Spleen (tissue), 11 donors: ENCODE data around the gene FGR. TPM values are rescaled to one million over a fixed set of nuclear protein-coding genes. Genes with fewer than 3 reads are reported as not detected.

Experiments used
- DNase-seq: peaks from one replicate; pipeline ENCODE4 v3.0.0-alpha.2; 2020
- H3K27ac ChIP-seq, 8 donors: fragments of 200-600 bp; sonication (generic) in 7 of 8; 1 replicate in 4 of 8; 2 replicates in 4 of 8; pipeline versions ENCODE4 v1.5.0 to v1.8.0; 2016 to 2021; ENCODE audit warnings: inconsistent platforms in 4 of 8, mild to moderate bottlenecking in 4 of 8, moderate library complexity in 1 of 8
- H3K27me3 ChIP-seq, 7 donors: fragments of 200-600 bp; sonication (generic) in 6 of 7; replicated peaks in 1 of 7; 1 replicate in 4 of 7; 2 replicates in 3 of 7; pipeline versions ENCODE4 v1.5.0 to v1.8.0; 2016 to 2021; ENCODE audit warnings: inconsistent platforms in 3 of 7, mild to moderate bottlenecking in 1 of 7
- H3K36me3 ChIP-seq, 6 donors: fragments of 200-600 bp; sonication (generic) in 5 of 6; 1 replicate in 4 of 6; 2 replicates in 2 of 6; pipeline versions ENCODE4 v1.5.0 to v1.8.0; 2016 to 2021; ENCODE audit warnings: inconsistent platforms in 2 of 6
- H3K4me1 ChIP-seq, 6 donors: fragments of 200-600 bp; sonication (generic) in 5 of 6; 1 replicate in 3 of 6; 2 replicates in 3 of 6; pipeline versions ENCODE4 v1.5.0 to v1.8.0; 2016 to 2021; ENCODE audit warnings: inconsistent platforms in 3 of 6
- H3K4me3 ChIP-seq, 8 donors: fragments of 200-600 bp; sonication (generic) in 7 of 8; 1 replicate in 4 of 8; 2 replicates in 4 of 8; pipeline versions ENCODE4 v1.5.0 to v1.8.0; 2016 to 2021; ENCODE audit warnings: inconsistent platforms in 4 of 8, mild to moderate bottlenecking in 4 of 8, moderate library complexity in 2 of 8
- H3K9me3 ChIP-seq, 8 donors: fragments of 200-600 bp; sonication (generic) in 7 of 8; 1 replicate in 4 of 8; 2 replicates in 4 of 8; pipeline versions ENCODE4 v1.5.0 to v1.8.0; 2016 to 2021; ENCODE audit warnings: inconsistent platforms in 4 of 8
- CTCF ChIP-seq, 11 experiments: fragments of 200-600 bp in 7 of 11; fragments of 450-650 bp in 4 of 11; sonication (generic) in 4 of 11; IDR thresholded peaks in 8 of 11; conservative IDR thresholded peaks in 3 of 11; 1 replicate in 7 of 11; 2 replicates in 4 of 11; pipeline versions ENCODE4 v1.4.0 to v1.8.0; 2016 to 2021; ENCODE audit warnings: antibody characterized with exemption in 11 of 11, inconsistent platforms in 4 of 11, mild to moderate bottlenecking in 1 of 11
- POLR2A ChIP-seq, 3 donors: fragments of 450-650 bp; IDR thresholded peaks; one replicate each; pipeline ENCODE4 v1.5.1; 2017; ENCODE audit warnings: antibody characterized with exemption in 3 of 3, mild to moderate bottlenecking in 1 of 3
- POLR2AphosphoS5 ChIP-seq, 3 donors: sonication (generic); formaldehyde crosslinking; IDR thresholded peaks; one replicate each; pipeline ENCODE4 v1.5.1; 2017; ENCODE audit warnings: antibody characterized with exemption in 3 of 3
- WGBS, 5 donors: extraction: QIAGEN DNeasy Blood & Tissue Kit in 3 of 5; methylation state at CpG; one replicate each; pipeline versions ENCODE4 v1.1.5 to v1.1.7; 2013 to 2018; 5-methylcytosine and 5-hydroxymethylcytosine counted together
- intact Hi-C: fragments of 100-400 bp; cut with DNase I; formaldehyde crosslinking; loops from one replicate; pipeline ENCODE4 v1.15.0; 2023; ENCODE audit warnings: low total_unique reads
- polyA plus RNA-seq, 3 donors: library from polyadenylated mRNA; stranded (reverse); fragments of 200-250 nt; gene quantifications; one replicate each; pipeline ENCODE4 v1.2.1, GENCODE V29; 2013
- total RNA-seq, 7 donors: library from RNA; depleted of rRNA in 3 of 7; stranded (reverse); fragments of >200 nt in 3 of 7; fragmentation: NEBNext Ultra II Directional in 4 of 7; extraction: Animal tissue kit (Norgen Biotek cat#: 25700) in 4 of 7; gene quantifications; one replicate each; pipeline versions ENCODE4 v1.1.0 to v1.2.1, GENCODE V29; 2016 to 2021
- donor health status: healthy with polysubstance abuse.
- donor health status: DM: no; HTN: no; CAD: no; lungs with moderate emphysema.
- donor health status: DM: no; HTN: no; CAD: no.
- donor health status: Bipolar disorder and iron deficiency.
- donor health status: healthy.
- donor health status: DM: no; HTN: no; CAD: no.
- donor health status: DM: yes; HTN: yes; CAD: no.

FGR gene
- total and polyA plus RNA-seq, 10 donors: 44.7 to 249 (median 121) TPM

GRCh38 chr1:27599605-27600497 lies 35.1 kb downstream of the FGR start:
- no peaks in the 10 kb centered on the region for H3K36me3 ChIP-seq
- peak overlapping the region in 2 of 8 donors; percentile 19 to 38 for H3K4me3 ChIP-seq
- no peaks in the 10 kb centered on the region for H3K9me3 ChIP-seq
- 40 to 48% (median 42%) methylated on average over 9 of the region's 9 CpGs for WGBS, 5 donors
- peaks cover 74 to 94% (median 88%) of the 10 kb centered on the region in 6 donors for H3K4me1 ChIP-seq
- peak overlapping the region; percentile 19 to 96 (median 82) for H3K27ac ChIP-seq
- H3K27me3 ChIP-seq: peaks cover 0 to 13% (median 0%) of the 10 kb centered on the region in 7 donors
- DNase-seq: no peak
- TF ChIP-seq POLR2A (IDR thresholded peaks at IDR 0.05) (no peak), CTCF (IDR thresholded peaks at IDR 0.05 in 8 of 11, conservative IDR thresholded peaks at IDR 0.05 in 3 of 11) (no peak), POLR2AphosphoS5 (IDR thresholded peaks at IDR 0.05) (no peak)
- intact Hi-C loops: loop anchor here (5.0 to 10.0 kb wide), 2 partner anchors 38 to 105 kb away; partner anchors contain the start of gene WASF2

GRCh38 chr1:27598902-27599528 lies 36.0 kb downstream of the FGR start:
- TF ChIP-seq POLR2A (IDR thresholded peaks at IDR 0.05) (no peak), POLR2AphosphoS5 (IDR thresholded peaks at IDR 0.05) (peak in 2 of 3 donors; percentile 64 to 68), CTCF (IDR thresholded peaks at IDR 0.05 in 8 of 11, conservative IDR thresholded peaks at IDR 0.05 in 3 of 11) (no peak)
- no peak for DNase-seq
- Histone ChIP-seq H3K27ac (peak overlapping the region in 7 of 8 donors; percentile 47 to 96 (median 90)), H3K4me3 (peak overlapping the region in 2 of 8 donors; percentile 19 to 38), H3K36me3 (no peaks in the 10 kb centered on the region), H3K9me3 (no peaks in the 10 kb centered on the region), H3K27me3 (peaks cover 0 to 13% (median 0%) of the 10 kb centered on the region in 7 donors), H3K4me1 (peaks cover 72 to 94% (median 88%) of the 10 kb centered on the region in 6 donors)
- 6 to 13% (median 8%) methylated on average over 6 of the region's 6 CpGs for WGBS, 5 donors
- intact Hi-C loops: loop anchor here (5.0 kb wide), 1 partner anchor 37 kb away; no protein-coding TSS in a partner anchor

- H3K9me3 ChIP-seq: no peaks in the 10 kb centered on the region
- intact Hi-C loops: loop anchor here (5.0 kb wide), 1 partner anchor 36 kb away; no protein-coding TSS in a partner anchor
- peaks cover 0 to 7% (median 0%) of the 10 kb centered on the region in 6 donors for H3K36me3 ChIP-seq
- peak overlapping the region in 2 of 8 donors; percentile 11 to 38 for H3K4me3 ChIP-seq
- DNase-seq: no peak
- H3K27me3 ChIP-seq: peaks cover 0 to 13% (median 0%) of the 10 kb centered on the region in 7 donors
- TF ChIP-seq POLR2A (IDR thresholded peaks at IDR 0.05) (no peak), CTCF (IDR thresholded peaks at IDR 0.05 in 8 of 11, conservative IDR thresholded peaks at IDR 0.05 in 3 of 11) (no peak), POLR2AphosphoS5 (IDR thresholded peaks at IDR 0.05) (peak; percentile 28 to 72 (median 64))
- H3K27ac ChIP-seq: peak overlapping the region in 7 of 8 donors; percentile 47 to 96 (median 90)
- 38 to 58% (median 45%) methylated on average over 3 of the region's 3 CpGs for WGBS, 5 donors
- peaks cover 78 to 100% (median 94%) of the 10 kb centered on the region in 6 donors for H3K4me1 ChIP-seq
Measured at GRCh38 chr1:27598295-27598687, 36.7 kb downstream of the FGR start.
